Measurements from ENCODE around the gene FGF23. TPM values are rescaled to one million over a fixed set of nuclear protein-coding genes. Genes with fewer than 3 reads are reported as not detected.

Gene FGF23
- polyA plus RNA-seq, 1 donor from 2014 or later, result not detected

Other genes with a start within 250 kb of the FGF23 start
- gene CCND2, start 106.0 kb downstream of the FGF23 start, polyA plus RNA-seq, result 11.7 TPM
- 5.2 TPM for gene TIGAR, start 58.5 kb downstream of the FGF23 start, polyA plus RNA-seq
- not detected for gene FGF6, start 66.1 kb upstream of the FGF23 start, polyA plus RNA-seq
- gene RAD51AP1, start 159.2 kb upstream of the FGF23 start, polyA plus RNA-seq, result 8.0 TPM
- gene DYRK4, start 182.5 kb upstream of the FGF23 start, polyA plus RNA-seq, result 41.7 TPM